Right renal pelvis (tissue), 4 donors: ENCODE data around the gene LILRB2. TPM values are rescaled to one million over a fixed set of nuclear protein-coding genes. Genes with fewer than 3 reads are reported as not detected.
A peak's percentile ranks its signal among the peaks of the same experiment; 100 is the strongest.
"Not testable (repeated sequence)": the region's sequence is repeated elsewhere in the genome, so short reads cannot be mapped to it uniquely, and the experiment has no call there.

ENCODE experiments used
- DNase-seq, 4 donors: peaks; one replicate each; pipeline ENCODE4 v3.0.0-alpha.2; 2013; ENCODE audit warnings: low read depth in 4 of 4, low spot score in 3 of 4, missing footprints in 1 of 4
- polyA plus RNA-seq, 4 donors: library from polyadenylated mRNA; unstranded; fragments of 120-200 nt; gene quantifications; one replicate each; pipeline ENCODE4 v1.2.1, GENCODE V29; 2013; ENCODE audit not compliant: insufficient read length in 4 of 4

The LILRB2 gene
- polyA plus RNA-seq = 1 to 10 TPM in 2 of 4 donors, under 1 TPM in 2; 0.87 to 1.5 (median 1.0) TPM

- no peak for DNase-seq
Observed at GRCh38 chr19:54281007-54281728, at the start of gene LILRB2. Gene LILRB2, minus strand, starts transcription at chr19:54281110. Its CDS starts 614 bp downstream, at chr19:54280496.

- DNase-seq = no peak
Observed at GRCh38 chr19:54329476-54330165, 48.7 kb upstream of the LILRB2 start.

GRCh38 chr19:54328781-54329180 is 47.9 kb upstream of the LILRB2 start:
- not testable (repeated sequence) for DNase-seq

GRCh38 chr19:54325631-54326030 is 44.7 kb upstream of the LILRB2 start:
- DNase-seq = no peak

- peak; percentile 10 to 26 (median 20) for DNase-seq
Observed at GRCh38 chr19:54325194-54325621, 44.3 kb upstream of the LILRB2 start.

- no peak for DNase-seq
Observed at GRCh38 chr19:54324071-54324470, 43.2 kb upstream of the LILRB2 start.

GRCh38 chr19:54322934-54323333 is 42.0 kb upstream of the LILRB2 start:
- DNase-seq = not testable (repeated sequence)

- not testable (repeated sequence) for DNase-seq
Observed at GRCh38 chr19:54322295-54322694, 41.4 kb upstream of the LILRB2 start.

GRCh38 chr19:54319892-54320670 is 39.2 kb upstream of the LILRB2 start:
- no peak for DNase-seq

- DNase-seq = no peak
Observed at GRCh38 chr19:54319049-54319448, 38.1 kb upstream of the LILRB2 start.

GRCh38 chr19:54317965-54318240 is 37.0 kb upstream of the LILRB2 start:
- DNase-seq = no peak

- DNase-seq = no peak
Observed at GRCh38 chr19:54317108-54317964, 36.4 kb upstream of the LILRB2 start.

GRCh38 chr19:54316746-54317107 is 35.8 kb upstream of the LILRB2 start:
- DNase-seq = no peak

GRCh38 chr19:54315956-54316355 is 35.0 kb upstream of the LILRB2 start:
- DNase-seq = no peak

- DNase-seq = no peak
Observed at GRCh38 chr19:54312436-54313377, 31.8 kb upstream of the LILRB2 start, which contains the start of gene LILRA5. Gene LILRA5, minus strand, starts transcription at chr19:54313166. Its CDS starts 147 bp downstream, at chr19:54313019.

GRCh38 chr19:54312011-54312410 is 31.1 kb upstream of the LILRB2 start:
- no peak for DNase-seq

GRCh38 chr19:54311486-54311885 is 30.6 kb upstream of the LILRB2 start:
- no peak for DNase-seq

- DNase-seq = no peak
Observed at GRCh38 chr19:54310543-54310942, 29.6 kb upstream of the LILRB2 start.

- DNase-seq = no peak
Observed at GRCh38 chr19:54309811-54310210, 28.9 kb upstream of the LILRB2 start.
